Measurements from ENCODE around the gene IVL.

Gene IVL

GRCh38 chr1:152888126-152888525 is 20.2 kb upstream of the IVL start:
- DNase-seq = no peak

GRCh38 chr1:152899027-152899426 is 9.3 kb upstream of the IVL start:
- no peak for DNase-seq

GRCh38 chr1:152899883-152900282 is 8.5 kb upstream of the IVL start:
- DNase-seq = no peak

GRCh38 chr1:152901631-152902030 is 6.7 kb upstream of the IVL start:
- DNase-seq = no peak

- no peak for DNase-seq
These were observed 5.7 kb upstream of the IVL start for GRCh38 chr1:152902636-152903035.

- no peak for DNase-seq
These were observed 3.5 kb upstream of the IVL start for GRCh38 chr1:152904688-152905440.

GRCh38 chr1:152906023-152906565 is 2.3 kb upstream of the IVL start:
- DNase-seq = no peak

- DNase-seq = no peak
These were observed 860 bp downstream of the IVL start for GRCh38 chr1:152909206-152909605.

- no peak for DNase-seq
These were observed 4.1 kb downstream of the IVL start for GRCh38 chr1:152912471-152912870.

GRCh38 chr1:152912900-152913299 is 4.6 kb downstream of the IVL start:
- no peak for DNase-seq

GRCh38 chr1:152917794-152918193 is 9.4 kb downstream of the IVL start:
- no peak for DNase-seq

GRCh38 chr1:152919071-152919470 is 10.7 kb downstream of the IVL start:
- DNase-seq = no peak

- no peak for DNase-seq
These were observed 15.8 kb downstream of the IVL start for GRCh38 chr1:152924191-152924590.

- peak; percentile 20 for DNase-seq
These were observed 17.7 kb downstream of the IVL start for GRCh38 chr1:152926091-152926490.

- DNase-seq = no peak
These were observed 20.3 kb downstream of the IVL start for GRCh38 chr1:152928671-152929070.

GRCh38 chr1:152932170-152932811 is 23.9 kb downstream of the IVL start:
- no peak for DNase-seq

- no peak for DNase-seq
These were observed 24.9 kb downstream of the IVL start for GRCh38 chr1:152933196-152933595.

GRCh38 chr1:152940614-152941013 is 32.3 kb downstream of the IVL start:
- DNase-seq = no peak

- DNase-seq = no peak
These were observed 32.8 kb downstream of the IVL start for GRCh38 chr1:152941037-152941711.

- DNase-seq = no peak
These were observed 33.8 kb downstream of the IVL start for GRCh38 chr1:152942161-152942560.

GRCh38 chr1:152946248-152946647 is 37.9 kb downstream of the IVL start:
- DNase-seq = no peak

- no peak for DNase-seq
These were observed 38.4 kb downstream of the IVL start, which contains the start of gene SPRR5 for GRCh38 chr1:152946651-152947256. TSS of gene SPRR5 (plus strand) at chr1:152947206. CDS start at chr1:152948555, 1,349 bp downstream.

- no peak for DNase-seq
These were observed 43.4 kb downstream of the IVL start for GRCh38 chr1:152951711-152952110.
